Left colon (tissue), 2 donors: ENCODE data around the gene CELF5. TPM values are rescaled to one million over a fixed set of nuclear protein-coding genes. Genes with fewer than 3 reads are reported as not detected.
"Not testable (repeated sequence)": the region's sequence is repeated elsewhere in the genome, so short reads cannot be mapped to it uniquely, and the experiment has no call there.

Experiments
- ATAC-seq: fragments of 200-7000 bp; cut with Tn5 transposase; one replicate; pipeline ENCODE4 v1.9.1; 2020; ENCODE audit warnings: mild to moderate bottlenecking, moderate library complexity
- DNase-seq, 2 donors: peaks; one replicate each; pipeline ENCODE4 v3.0.0-alpha.2; 2020
- intact Hi-C, 2 donors: fragments of 100-400 bp; cut with DNase I in 1 of 2; cut with micrococcal nuclease in 1 of 2; formaldehyde crosslinking; loops; one replicate each; pipeline versions ENCODE4 v1.11.2 to v1.14.0; 2022; cut with DNase I, micrococcal nuclease
- total RNA-seq, 2 donors: library from RNA; stranded (reverse); fragmentation: NEBNext Ultra II Directional; extraction: Animal tissue kit (Norgen Biotek cat#: 25700); gene quantifications; one replicate each; pipeline ENCODE4 v1.2.1, GENCODE V29; 2021
- donor health status: DM: no; HTN: no; CAD: no.
- donor health status: DM: yes; HTN: yes; CAD: no.

CELF5 gene
- total RNA-seq, 2 donors from 2014 or later, result 0.67 to 1.2 TPM

- DNase-seq, intact Hi-C loops, ATAC-seq: not testable (repeated sequence)
Observed at GRCh38 chr19:3202895-3203294, 21.6 kb upstream of the CELF5 start.

GRCh38 chr19:3203805-3204645 is 20.4 kb upstream of the CELF5 start:
- ATAC-seq (no peak), DNase-seq (no peak)
- intact Hi-C loops, result no loop called here

GRCh38 chr19:3204646-3205275 is 19.7 kb upstream of the CELF5 start:
- no peak for ATAC-seq
- intact Hi-C loops, result no loop called here

GRCh38 chr19:3206216-3206953 is 18.1 kb upstream of the CELF5 start:
- ATAC-seq (no peak), DNase-seq (no peak)
- intact Hi-C loops, result no loop called here

More at GRCh38 chr19:3204646-3205275, 19.7 kb upstream of the CELF5 start:
- DNase-seq, result no peak

GRCh38 chr19:3207461-3208242 is 16.8 kb upstream of the CELF5 start:
- intact Hi-C loops, result no loop called here
- no peak for DNase-seq
- ATAC-seq, result no peak

GRCh38 chr19:3208317-3209207 is 15.9 kb upstream of the CELF5 start:
- intact Hi-C loops, result no loop called here
- DNase-seq (no peak), ATAC-seq (no peak)

- intact Hi-C loops, result no loop called here
- ATAC-seq (peak; percentile 80), DNase-seq (peak in 1 of 2 donors; percentile 76)
Observed at GRCh38 chr19:3210347-3211017, 14.0 kb upstream of the CELF5 start.

- intact Hi-C loops, result no loop called here
- no peak for DNase-seq
- ATAC-seq, result peak; percentile 3
Observed at GRCh38 chr19:3211191-3211590, 13.3 kb upstream of the CELF5 start.

GRCh38 chr19:3213159-3213558 is 11.3 kb upstream of the CELF5 start:
- DNase-seq, result no peak
- ATAC-seq, result no peak
- intact Hi-C loops, result no loop called here

GRCh38 chr19:3216874-3217273 is 7.6 kb upstream of the CELF5 start:
- DNase-seq (no peak), ATAC-seq (no peak)
- intact Hi-C loops, result no loop called here

GRCh38 chr19:3220576-3220975 is 3.9 kb upstream of the CELF5 start:
- intact Hi-C loops, result no loop called here
- ATAC-seq, result no peak
- no peak for DNase-seq

- ATAC-seq, intact Hi-C loops, DNase-seq: not testable (repeated sequence)
Observed at GRCh38 chr19:3221576-3221975, 2.9 kb upstream of the CELF5 start.

- no peak for DNase-seq
- ATAC-seq, result no peak
- intact Hi-C loops, result no loop called here
Observed at GRCh38 chr19:3222709-3223108, 1.8 kb upstream of the CELF5 start.

GRCh38 chr19:3225169-3225485 is 666 bp downstream of the CELF5 start:
- ATAC-seq, result no peak
- intact Hi-C loops, result no loop called here
- DNase-seq, result no peak

- ATAC-seq, result no peak
- intact Hi-C loops, result no loop called here
- no peak for DNase-seq
Observed at GRCh38 chr19:3225677-3226093, 1.2 kb downstream of the CELF5 start.

- intact Hi-C loops, result no loop called here
- DNase-seq, result no peak
- no peak for ATAC-seq
Observed at GRCh38 chr19:3227054-3227626, 2.7 kb downstream of the CELF5 start.

- no peak for ATAC-seq
- DNase-seq, result no peak
- intact Hi-C loops, result no loop called here
Observed at GRCh38 chr19:3229346-3229743, 4.9 kb downstream of the CELF5 start.
